ENCODE data around the gene HDLBP.

HDLBP gene

DNA sequence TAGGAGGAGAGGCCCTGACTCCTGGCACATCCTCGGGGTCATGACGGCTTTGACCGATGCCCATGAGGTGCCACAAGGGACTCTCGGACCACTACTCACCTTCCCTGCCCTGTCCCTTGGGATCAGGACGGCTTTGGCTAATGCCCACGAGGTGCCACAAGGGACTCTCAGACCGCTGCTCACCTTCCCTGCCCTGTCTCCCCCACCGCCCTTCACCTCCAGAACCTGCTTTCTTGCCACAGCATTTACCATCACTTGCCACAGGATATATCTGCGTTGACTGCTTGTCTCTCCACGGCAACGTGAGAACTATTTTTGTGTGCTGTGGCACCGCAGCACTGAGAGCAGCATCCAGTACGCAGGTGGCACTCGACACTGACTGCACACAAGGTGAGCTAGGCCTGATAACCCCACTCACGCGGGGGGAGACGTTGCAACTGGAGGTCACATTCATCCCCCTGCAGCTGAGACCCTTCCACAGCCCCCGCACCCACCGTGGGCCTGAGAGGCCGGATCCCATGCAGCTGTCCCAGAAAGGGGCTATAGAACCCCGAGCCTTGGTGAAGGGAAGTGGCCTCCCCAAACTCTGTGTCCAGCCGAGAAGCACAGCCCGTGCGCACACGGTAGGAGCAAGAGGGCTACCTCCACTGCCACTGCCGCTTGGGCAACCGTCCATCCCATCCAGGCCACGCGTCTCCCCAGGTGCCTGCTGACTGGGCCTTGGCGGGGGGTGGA, 79.4 kb downstream of the HDLBP start:
- H3K9me3 ChIP-seq = no peaks in the 10 kb centered on the region
- no peaks in the 10 kb centered on the region for H3K27me3 ChIP-seq
- TF ChIP-seq, protein P1, sequence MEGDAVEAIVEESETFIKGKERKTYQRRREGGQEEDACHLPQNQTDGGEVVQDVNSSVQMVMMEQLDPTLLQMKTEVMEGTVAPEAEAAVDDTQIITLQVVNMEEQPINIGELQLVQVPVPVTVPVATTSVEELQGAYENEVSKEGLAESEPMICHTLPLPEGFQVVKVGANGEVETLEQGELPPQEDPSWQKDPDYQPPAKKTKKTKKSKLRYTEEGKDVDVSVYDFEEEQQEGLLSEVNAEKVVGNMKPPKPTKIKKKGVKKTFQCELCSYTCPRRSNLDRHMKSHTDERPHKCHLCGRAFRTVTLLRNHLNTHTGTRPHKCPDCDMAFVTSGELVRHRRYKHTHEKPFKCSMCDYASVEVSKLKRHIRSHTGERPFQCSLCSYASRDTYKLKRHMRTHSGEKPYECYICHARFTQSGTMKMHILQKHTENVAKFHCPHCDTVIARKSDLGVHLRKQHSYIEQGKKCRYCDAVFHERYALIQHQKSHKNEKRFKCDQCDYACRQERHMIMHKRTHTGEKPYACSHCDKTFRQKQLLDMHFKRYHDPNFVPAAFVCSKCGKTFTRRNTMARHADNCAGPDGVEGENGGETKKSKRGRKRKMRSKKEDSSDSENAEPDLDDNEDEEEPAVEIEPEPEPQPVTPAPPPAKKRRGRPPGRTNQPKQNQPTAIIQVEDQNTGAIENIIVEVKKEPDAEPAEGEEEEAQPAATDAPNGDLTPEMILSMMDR (IDR thresholded peaks at IDR 0.05; ENCODE audit: low read depth, low read length) = no peak
- no peaks in the 10 kb centered on the region for H3K4me1 ChIP-seq
- no peak for DNase-seq
- peaks cover 92% of the 10 kb centered on the region for H3K36me3 ChIP-seq
- H3K4me3 ChIP-seq (ENCODE audit: low read depth, low read length) = no peak overlapping the region

DNA sequence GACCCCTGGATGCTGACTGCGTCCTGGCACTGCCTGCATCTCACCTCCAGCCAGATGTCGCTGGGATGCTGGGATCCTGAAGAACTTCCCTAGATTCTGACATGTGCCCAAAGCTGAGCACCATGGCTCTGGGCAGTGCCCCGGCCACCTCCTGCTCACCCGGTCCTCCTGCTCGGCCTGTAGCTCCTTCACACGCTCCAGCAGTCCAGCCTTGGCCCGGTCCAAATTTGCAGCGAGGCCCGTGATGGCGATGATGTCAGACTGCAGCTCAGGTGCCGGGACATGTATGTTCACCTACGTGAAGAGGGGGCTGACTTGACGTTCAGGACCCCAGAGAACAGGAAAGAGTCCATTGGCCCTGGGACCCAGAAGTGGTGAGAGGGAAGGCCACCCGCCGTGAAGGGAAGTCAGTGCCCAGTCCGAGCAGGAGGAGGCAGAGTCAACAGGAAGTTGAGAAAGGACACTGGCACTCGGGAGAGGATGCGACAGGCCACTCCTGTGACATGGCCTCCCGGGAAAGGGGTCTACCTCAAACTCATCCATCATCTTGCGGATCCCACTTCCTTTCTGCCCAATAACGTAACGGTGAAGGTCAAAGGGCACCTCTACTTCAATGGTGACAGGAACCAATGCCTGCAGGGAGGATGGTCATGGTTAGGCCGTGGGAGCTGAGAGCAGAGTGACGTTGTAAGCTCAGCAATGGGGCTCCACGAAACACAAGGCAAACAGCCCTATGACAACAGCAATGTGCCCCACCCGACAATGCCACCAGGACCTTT, 80.3 kb downstream of the HDLBP start:
- Histone ChIP-seq H3K27me3 (no peaks in the 10 kb centered on the region), H3K9me3 (no peaks in the 10 kb centered on the region), H3K4me3 (ENCODE audit: low read depth, low read length) (no peak overlapping the region), H3K4me1 (no peaks in the 10 kb centered on the region), H3K36me3 (peaks cover 92% of the 10 kb centered on the region)
- TF ChIP-seq, protein P1 (IDR thresholded peaks at IDR 0.05; ENCODE audit: low read depth, low read length) = no peak
- DNase-seq = no peak

DNA sequence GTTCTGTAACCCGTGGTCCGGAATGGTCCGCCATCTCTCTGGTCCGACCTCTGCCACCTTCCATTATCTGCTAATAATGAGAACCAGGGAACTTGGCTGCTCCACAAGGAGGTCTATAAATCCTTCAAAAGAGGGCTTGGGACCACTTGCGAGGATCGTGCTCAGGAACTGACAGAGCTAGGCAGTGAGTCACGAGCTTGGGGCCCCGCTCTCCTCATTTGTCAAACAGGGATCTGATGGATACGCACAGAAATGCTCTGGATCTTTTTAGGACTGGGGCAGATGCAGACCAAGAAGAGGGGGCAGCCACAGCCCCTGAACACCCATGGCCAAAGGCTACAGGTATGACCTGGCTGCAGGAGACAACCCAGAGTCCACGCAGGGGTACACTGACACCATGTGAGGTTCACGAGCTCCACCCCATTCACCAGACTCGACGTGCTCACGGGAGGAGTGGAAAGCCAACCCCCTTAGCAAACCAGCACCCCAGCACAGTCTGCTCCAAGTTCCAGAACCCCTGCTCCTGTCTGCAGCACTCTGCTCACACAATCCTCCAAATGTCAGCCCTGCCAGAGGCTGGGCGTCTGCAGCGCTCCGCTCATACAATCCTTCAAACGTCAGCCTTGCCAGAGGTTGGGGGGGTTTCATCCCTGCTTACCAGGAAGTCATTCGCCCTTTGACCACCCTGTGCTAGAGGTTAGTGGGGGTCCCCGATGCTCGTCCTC, 81.2 kb downstream of the HDLBP start:
- Histone ChIP-seq H3K27me3 (no peaks in the 10 kb centered on the region), H3K9me3 (no peaks in the 10 kb centered on the region), H3K4me3 (ENCODE audit: low read depth, low read length) (no peak overlapping the region), H3K4me1 (no peaks in the 10 kb centered on the region), H3K36me3 (peaks cover 90% of the 10 kb centered on the region)
- TF ChIP-seq, protein P1 (IDR thresholded peaks at IDR 0.05; ENCODE audit: low read depth, low read length) = no peak
- DNase-seq = no peak

DNA sequence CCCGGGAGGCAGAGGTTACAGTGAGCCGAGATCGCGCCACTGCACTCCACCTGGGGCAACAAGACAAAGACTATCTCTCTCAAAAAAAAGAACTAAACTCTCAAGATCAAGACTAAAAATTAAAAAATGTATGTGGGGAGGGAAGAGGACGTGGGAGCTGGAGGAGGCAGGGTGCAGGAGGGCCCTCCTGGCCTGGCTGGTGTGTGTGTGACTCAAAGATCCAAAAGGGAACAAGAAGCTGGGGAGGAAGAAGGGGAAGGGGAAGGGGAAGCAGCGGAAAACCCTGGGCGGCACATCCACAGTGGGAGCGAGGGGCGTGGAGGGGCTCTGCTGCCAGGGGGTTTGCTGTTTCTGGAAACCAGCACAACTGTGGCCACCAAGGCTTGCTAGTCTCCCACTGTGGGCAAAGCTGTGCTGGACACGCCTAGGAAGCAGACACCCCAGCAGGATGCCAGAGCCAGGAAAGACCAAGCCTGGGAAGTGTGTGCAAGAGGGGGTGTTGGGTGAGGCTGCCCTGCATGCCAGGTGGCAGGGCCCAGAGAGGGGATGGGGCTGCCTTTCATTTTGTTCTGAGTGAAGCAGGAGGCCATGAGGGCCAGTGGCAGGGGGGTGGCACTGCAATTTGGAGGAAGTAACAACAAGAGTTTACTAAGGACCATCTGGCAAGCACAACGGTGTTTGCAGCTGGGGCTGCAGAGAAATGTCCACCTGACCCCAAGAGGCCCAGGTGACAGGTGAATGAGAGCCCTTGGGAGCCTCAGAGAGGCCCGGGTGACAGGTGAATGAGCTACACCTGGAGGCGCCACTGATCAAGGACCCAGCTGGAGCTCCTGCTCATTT, 82.5 kb downstream of the HDLBP start:
- Histone ChIP-seq H3K4me3 (ENCODE audit: low read depth, low read length) (no peak overlapping the region), H3K4me1 (no peaks in the 10 kb centered on the region), H3K36me3 (peaks cover 90% of the 10 kb centered on the region), H3K9me3 (no peaks in the 10 kb centered on the region), H3K27me3 (no peaks in the 10 kb centered on the region)
- DNase-seq = no peak
- TF ChIP-seq, protein P1 (IDR thresholded peaks at IDR 0.05; ENCODE audit: low read depth, low read length) = no peak

DNA sequence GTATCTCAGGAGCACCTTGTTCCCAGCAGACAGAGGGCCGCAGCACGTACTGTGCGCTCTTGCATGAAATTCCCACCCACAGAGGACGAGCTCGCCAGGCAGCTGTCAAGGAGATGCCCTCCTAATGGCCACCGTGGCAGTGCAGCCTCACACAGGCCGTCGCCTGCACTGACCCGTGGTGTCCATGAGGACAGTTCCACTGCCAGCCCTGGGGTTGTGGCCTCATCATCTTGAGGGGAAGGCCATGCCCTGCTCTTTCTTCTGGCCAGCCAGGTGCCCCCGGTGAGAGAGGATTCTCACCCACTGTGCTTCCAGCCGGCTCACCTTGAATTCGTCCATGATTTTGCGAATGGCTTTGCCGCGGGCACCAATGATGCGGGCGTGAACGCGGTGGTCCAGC, 85.0 kb downstream of the HDLBP start:
- Histone ChIP-seq H3K4me3 (ENCODE audit: low read depth, low read length) (no peak overlapping the region), H3K4me1 (no peaks in the 10 kb centered on the region), H3K27me3 (no peaks in the 10 kb centered on the region), H3K36me3 (peaks cover 72% of the 10 kb centered on the region), H3K9me3 (no peaks in the 10 kb centered on the region)
- TF ChIP-seq, protein P1 (IDR thresholded peaks at IDR 0.05; ENCODE audit: low read depth, low read length) = no peak
- DNase-seq = no peak
